ENCODE results near the gene TPST1. TPM values are rescaled to one million over a fixed set of nuclear protein-coding genes. Genes with fewer than 3 reads are reported as not detected.

TPST1 gene
- total and polyA plus RNA-seq, 9 of the 15 experiments (the other 6 are each of a cell fraction or from before 2014, with no cell fraction given): 0.15 to 2.2 (median 0.53) TPM

DNA sequence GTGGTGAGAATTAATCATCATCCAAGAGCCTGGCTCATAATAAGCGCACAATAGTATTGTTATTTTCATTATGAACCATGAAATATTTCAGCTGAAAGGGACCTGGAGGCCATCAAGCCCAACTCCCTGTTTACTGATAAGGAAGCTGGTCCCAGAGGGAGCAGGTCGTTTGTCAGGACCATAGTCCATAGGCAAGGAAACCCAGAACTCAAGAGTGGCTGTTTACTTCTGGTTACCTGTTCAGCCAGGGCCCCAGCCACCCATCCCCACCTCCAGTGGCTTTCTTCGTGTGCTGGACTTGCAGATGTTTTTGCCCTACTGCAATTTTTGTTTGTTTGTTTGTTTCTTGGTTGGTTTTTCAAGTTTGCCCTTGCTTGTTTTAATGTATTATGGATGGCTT is 152.0 kb downstream of the TPST1 start:
- TF ChIP-seq YBX1 (IDR thresholded peaks at IDR 0.05) (no peak), BCOR (IDR thresholded peaks at IDR 0.05) (no peak), CBFB (CRISPR knock-in tag; IDR thresholded peaks at IDR 0.05) (no peak), SMAD2 (IDR thresholded peaks at IDR 0.05; ENCODE audit: low read depth, low read length) (no peak), SMC3 (conservative IDR thresholded peaks at IDR 0.05; ENCODE audit: insufficient read depth, low read depth, low read length) (no peak), PTRF (tag; IDR thresholded peaks at IDR 0.05) (no peak), RUNX1 (IDR thresholded peaks at IDR 0.05; ENCODE audit: low read depth) (no peak), PHTF2 (CRISPR knock-in tag; IDR thresholded peaks at IDR 0.05) (no peak), HDAC1 (IDR thresholded peaks at IDR 0.05) (no peak), MEF2A (IDR thresholded peaks at IDR 0.05; ENCODE audit: control insufficient read depth, low read depth, low read length) (no peak), LEF1 (IDR thresholded peaks at IDR 0.05) (no peak), ZNF445 (CRISPR knock-in tag; IDR thresholded peaks at IDR 0.05; ENCODE audit: low read depth) (no peak), FOS (IDR thresholded peaks at IDR 0.05; ENCODE audit: extremely low read depth, insufficient read length) (no peak), RNF2 (IDR thresholded peaks at IDR 0.05) (no peak), NR4A1 (CRISPR knock-in tag; IDR thresholded peaks at IDR 0.05) (no peak), NR4A1 (tag; IDR thresholded peaks at IDR 0.05) (no peak), ELF1 (tag; IDR thresholded peaks at IDR 0.05) (no peak), MTA2 (IDR thresholded peaks at IDR 0.05; ENCODE audit: low read depth) (no peak)
- TF ChIP-seq, protein P1, sequence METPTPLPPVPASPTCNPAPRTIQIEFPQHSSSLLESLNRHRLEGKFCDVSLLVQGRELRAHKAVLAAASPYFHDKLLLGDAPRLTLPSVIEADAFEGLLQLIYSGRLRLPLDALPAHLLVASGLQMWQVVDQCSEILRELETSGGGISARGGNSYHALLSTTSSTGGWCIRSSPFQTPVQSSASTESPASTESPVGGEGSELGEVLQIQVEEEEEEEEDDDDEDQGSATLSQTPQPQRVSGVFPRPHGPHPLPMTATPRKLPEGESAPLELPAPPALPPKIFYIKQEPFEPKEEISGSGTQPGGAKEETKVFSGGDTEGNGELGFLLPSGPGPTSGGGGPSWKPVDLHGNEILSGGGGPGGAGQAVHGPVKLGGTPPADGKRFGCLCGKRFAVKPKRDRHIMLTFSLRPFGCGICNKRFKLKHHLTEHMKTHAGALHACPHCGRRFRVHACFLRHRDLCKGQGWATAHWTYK (CRISPR knock-in tag; IDR thresholded peaks at IDR 0.05): no peak
- TF ChIP-seq, protein P2, sequence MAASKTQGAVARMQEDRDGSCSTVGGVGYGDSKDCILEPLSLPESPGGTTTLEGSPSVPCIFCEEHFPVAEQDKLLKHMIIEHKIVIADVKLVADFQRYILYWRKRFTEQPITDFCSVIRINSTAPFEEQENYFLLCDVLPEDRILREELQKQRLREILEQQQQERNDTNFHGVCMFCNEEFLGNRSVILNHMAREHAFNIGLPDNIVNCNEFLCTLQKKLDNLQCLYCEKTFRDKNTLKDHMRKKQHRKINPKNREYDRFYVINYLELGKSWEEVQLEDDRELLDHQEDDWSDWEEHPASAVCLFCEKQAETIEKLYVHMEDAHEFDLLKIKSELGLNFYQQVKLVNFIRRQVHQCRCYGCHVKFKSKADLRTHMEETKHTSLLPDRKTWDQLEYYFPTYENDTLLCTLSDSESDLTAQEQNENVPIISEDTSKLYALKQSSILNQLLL (CRISPR knock-in tag; IDR thresholded peaks at IDR 0.05; ENCODE audit: borderline replicate concordance): no peak
- DNase-seq (ENCODE audit: extremely low read depth in 1 of 4, low spot score in 3 of 4) (no peak), ATAC-seq (no peak), FAIRE-seq (no peak)
- Histone ChIP-seq H3K9me3 (replicated peaks; ENCODE audit: control insufficient read depth, insufficient read depth, low read depth, low read length) (no peaks in the 10 kb centered on the region), H3K27ac (ENCODE audit: extremely low read depth, low read depth, low read length) (no peak overlapping the region), H3K9me1 (ENCODE audit: control insufficient read depth, insufficient read depth, low read length) (no peaks in the 10 kb centered on the region), H3K36me3 (ENCODE audit: control insufficient read depth, insufficient read depth, low read length) (no peaks in the 10 kb centered on the region), H3K4me2 (ENCODE audit: insufficient read depth, low read length) (no peak overlapping the region), H2AFZ (ENCODE audit: low read depth, low read length) (no peak overlapping the region), H4K20me1 (replicated peaks; ENCODE audit: control insufficient read depth, insufficient read depth, low read length) (no peaks in the 10 kb centered on the region; the same call in 1 of the 2 replicates), H3K27me3 (ENCODE audit: control insufficient read depth in 2 of 2, insufficient read depth in 2 of 2, low read length in 2 of 2) (peaks cover 17 to 64% of the 10 kb centered on the region in 2 experiments), H3K4me1 (replicated peaks in 1 of 2; ENCODE audit: control insufficient read depth in 2 of 2, insufficient read depth in 2 of 2, low read length in 2 of 2) (no peaks in the 10 kb centered on the region), H3K9ac (ENCODE audit: insufficient read depth in 1 of 2, low read depth in 2 of 2, low read length in 2 of 2) (no peak overlapping the region), H3K4me3 (no peak overlapping the region), H3K79me2 (ENCODE audit: control insufficient read depth, insufficient read depth, low read length) (no peaks in the 10 kb centered on the region)
- intact Hi-C loops (cut with micrococcal nuclease) (no loop called here), in situ Hi-C loops (cut with MboI) (no loop called here)
- WGBS (ENCODE audit: insufficient coverage, low coverage, missing lambda C conversion rate): 0% methylated on average over 3 of the region's 3 CpGs
- CTCF ChIA-PET (ENCODE audit: low intra/inter-chr PET ratio): no interaction called here
- POLR2A ChIA-PET: no interaction called here
- BruUV-seq (replicated peaks): no TSS peak

All from K562 (cell line).